ENCODE data around the gene IFIT3. TPM values are rescaled to one million over a fixed set of nuclear protein-coding genes. Genes with fewer than 3 reads are reported as not detected.

Gene IFIT3
- total and polyA plus RNA-seq, 9 of the 15 experiments (the other 6 are each of a cell fraction or from before 2014, with no cell fraction given): 0.23 to 2.2 (median 0.77) TPM

GRCh38 chr10:89352802-89353201, 25.0 kb downstream of the IFIT3 start (continued):
- TF ChIP-seq ZNF407 (IDR thresholded peaks at IDR 0.05; ENCODE audit: low read depth) (no peak), NCOA4 (IDR thresholded peaks at IDR 0.05; ENCODE audit: partially characterized antibody) (no peak), CBX5 (IDR thresholded peaks at IDR 0.05; ENCODE audit: borderline replicate concordance, low read depth) (no peak), ZNF41 (CRISPR knock-in tag; conservative IDR thresholded peaks at IDR 0.05) (no peak), U2AF1 (optimal IDR thresholded peaks at IDR 0.05; ENCODE audit: low read depth, low read length) (no peak), KLF1 (tag; IDR thresholded peaks at IDR 0.05) (no peak), CBX3 (IDR thresholded peaks at IDR 0.05; ENCODE audit: borderline replicate concordance in 1 of 2, low read length in 2 of 2) (peak in 1 of 2 experiments; percentile 44; a peak in 1 of 3 replicates), EZH2 (IDR thresholded peaks at IDR 0.05; ENCODE audit: borderline replicate concordance, low read depth, low read length) (no peak), LEF1 (IDR thresholded peaks at IDR 0.05) (no peak), PRMT5 (CRISPR knock-in tag; IDR thresholded peaks at IDR 0.05) (no peak), CREB3 (tag; conservative IDR thresholded peaks at IDR 0.05; ENCODE audit: low read depth) (no peak), ZNF398 (CRISPR knock-in tag; IDR thresholded peaks at IDR 0.05) (no peak), DPF2 (IDR thresholded peaks at IDR 0.05) (peak; percentile 41; the same call in 1 of the 2 replicates), ZNF785 (CRISPR knock-in tag; IDR thresholded peaks at IDR 0.05) (no peak), TAL1 (IDR thresholded peaks at IDR 0.05) (peak; percentile 25; the same call in 1 of the 2 replicates), NR2F6 (CRISPR knock-in tag; IDR thresholded peaks at IDR 0.05) (no peak), CBFA2T3 (IDR thresholded peaks at IDR 0.05) (peak; percentile 64), SUPT5H (IDR thresholded peaks at IDR 0.05) (no peak), TRIM24 (IDR thresholded peaks at IDR 0.05) (peak in 1 of 2 experiments; percentile 16; a peak in 1 of 4 replicates), DDX20 (tag; IDR thresholded peaks at IDR 0.05; ENCODE audit: low read depth) (no peak), CBX8 (IDR thresholded peaks at IDR 0.05; ENCODE audit: borderline replicate concordance, extremely low read depth, low read depth, low read length, poor library complexity, severe bottlenecking) (no peak)

Measured in K562 (cell line).